Measurements from ENCODE around the gene C6orf15. TPM values are rescaled to one million over a fixed set of nuclear protein-coding genes. Genes with fewer than 3 reads are reported as not detected.

The C6orf15 gene
- not detected in 2 replicates for total RNA-seq
- long read RNA-seq = 0 reads

GRCh38 chr6:31112478-31112877 is at the start of gene C6orf15:
TSS of gene C6orf15 (minus strand) at chr6:31112575. CDS start at chr6:31112555, 20 bp downstream.
- Mint-ChIP-seq H3K9me3 (ENCODE audit: low read depth) (no peaks in the 10 kb centered on the region), H3K36me3 (ENCODE audit: insufficient read depth) (no peaks in the 10 kb centered on the region), H3K4me3 (ENCODE audit: low read depth) (no peak within 1 kb of the TSS), H3K27ac (no peak within 1 kb of the TSS), H3K27me3 (peaks cover 31% of the 10 kb centered on the region), H3K4me1 (ENCODE audit: low read depth) (peaks cover 1% of the 10 kb centered on the region)
- DNase-seq (ENCODE audit: low spot score, unreplicated experiment) = no peak
- no peak for TF ChIP-seq CTCF (IDR thresholded peaks at IDR 0.05; ENCODE audit: unreplicated experiment)

GRCh38 chr6:31161216-31162126 is 49.1 kb upstream of the C6orf15 start:
- Mint-ChIP-seq H3K27ac (no peak overlapping the region), H3K27me3 (peaks cover 10% of the 10 kb centered on the region), H3K4me1 (ENCODE audit: low read depth) (peaks cover 12% of the 10 kb centered on the region), H3K4me3 (ENCODE audit: low read depth) (no peak overlapping the region), H3K36me3 (ENCODE audit: insufficient read depth) (no peaks in the 10 kb centered on the region), H3K9me3 (ENCODE audit: low read depth) (no peaks in the 10 kb centered on the region)
- DNase-seq (ENCODE audit: low spot score, unreplicated experiment) = no peak
- TF ChIP-seq CTCF (IDR thresholded peaks at IDR 0.05; ENCODE audit: unreplicated experiment) = no peak

- TF ChIP-seq CTCF (IDR thresholded peaks at IDR 0.05; ENCODE audit: unreplicated experiment) = no peak
- Mint-ChIP-seq H3K4me1 (ENCODE audit: low read depth) (peaks cover 12% of the 10 kb centered on the region), H3K4me3 (ENCODE audit: low read depth) (peak overlapping the region; percentile 79), H3K9me3 (ENCODE audit: low read depth) (no peaks in the 10 kb centered on the region), H3K27me3 (peaks cover 10% of the 10 kb centered on the region), H3K36me3 (ENCODE audit: insufficient read depth) (peaks cover 5% of the 10 kb centered on the region), H3K27ac (peak overlapping the region; percentile 90)
- no peak for DNase-seq (ENCODE audit: low spot score, unreplicated experiment)
These were observed 46.8 kb upstream of the C6orf15 start for GRCh38 chr6:31158863-31159855.

GRCh38 chr6:31158140-31158862 is 45.9 kb upstream of the C6orf15 start, which contains the start of gene TCF19:
TSS of gene TCF19 (plus strand) at chr6:31158589. CDS start at chr6:31159470, 881 bp downstream.
- DNase-seq (ENCODE audit: low spot score, unreplicated experiment) = peak; percentile 95
- TF ChIP-seq CTCF (IDR thresholded peaks at IDR 0.05; ENCODE audit: unreplicated experiment) = no peak
- peaks cover 10% of the 10 kb centered on the region for H3K27me3 Mint-ChIP-seq
- H3K4me1 Mint-ChIP-seq (ENCODE audit: low read depth) = peaks cover 12% of the 10 kb centered on the region
- H3K9me3 Mint-ChIP-seq (ENCODE audit: low read depth) = no peaks in the 10 kb centered on the region
- peaks cover 5% of the 10 kb centered on the region for H3K36me3 Mint-ChIP-seq (ENCODE audit: insufficient read depth)
- H3K4me3 Mint-ChIP-seq (ENCODE audit: low read depth) = peak within 1 kb of the TSS; percentile 79
- H3K27ac Mint-ChIP-seq = peak within 1 kb of the TSS; percentile 90

Data from progenitor cell of endocrine pancreas (in vitro differentiated cells).